ENCODE results near the gene THY1.

GRCh38 chr11:119427279-119427678 lies 4.3 kb upstream of the THY1 start:
- TF ChIP-seq, protein P1, sequence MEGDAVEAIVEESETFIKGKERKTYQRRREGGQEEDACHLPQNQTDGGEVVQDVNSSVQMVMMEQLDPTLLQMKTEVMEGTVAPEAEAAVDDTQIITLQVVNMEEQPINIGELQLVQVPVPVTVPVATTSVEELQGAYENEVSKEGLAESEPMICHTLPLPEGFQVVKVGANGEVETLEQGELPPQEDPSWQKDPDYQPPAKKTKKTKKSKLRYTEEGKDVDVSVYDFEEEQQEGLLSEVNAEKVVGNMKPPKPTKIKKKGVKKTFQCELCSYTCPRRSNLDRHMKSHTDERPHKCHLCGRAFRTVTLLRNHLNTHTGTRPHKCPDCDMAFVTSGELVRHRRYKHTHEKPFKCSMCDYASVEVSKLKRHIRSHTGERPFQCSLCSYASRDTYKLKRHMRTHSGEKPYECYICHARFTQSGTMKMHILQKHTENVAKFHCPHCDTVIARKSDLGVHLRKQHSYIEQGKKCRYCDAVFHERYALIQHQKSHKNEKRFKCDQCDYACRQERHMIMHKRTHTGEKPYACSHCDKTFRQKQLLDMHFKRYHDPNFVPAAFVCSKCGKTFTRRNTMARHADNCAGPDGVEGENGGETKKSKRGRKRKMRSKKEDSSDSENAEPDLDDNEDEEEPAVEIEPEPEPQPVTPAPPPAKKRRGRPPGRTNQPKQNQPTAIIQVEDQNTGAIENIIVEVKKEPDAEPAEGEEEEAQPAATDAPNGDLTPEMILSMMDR (IDR thresholded peaks at IDR 0.05), result no peak
- TF ChIP-seq POLR2A (IDR thresholded peaks at IDR 0.05), result no peak

Measured in upper lobe of left lung (tissue), 4 donors.